BLaER1 (cell line): ENCODE measurements around the gene HEMK1.
A peak's percentile ranks its signal among the peaks of the same experiment; 100 is the strongest.

ENCODE experiments used
- H3K27ac ChIP-seq: shearing (Covaris generic); formaldehyde crosslinking; 2 replicates; pipeline ENCODE4 v1.8.1; 2022
- H3K27me3 ChIP-seq: shearing (Covaris generic); formaldehyde crosslinking; 2 replicates; pipeline ENCODE4 v1.8.1; 2022
- H3K36me3 ChIP-seq: shearing (Covaris generic); formaldehyde crosslinking; 2 replicates; pipeline ENCODE4 v1.8.1; 2022
- H3K4me1 ChIP-seq: shearing (Covaris generic); formaldehyde crosslinking; 2 replicates; pipeline ENCODE4 v1.8.1; 2022
- H3K4me2 ChIP-seq: shearing (Covaris generic); formaldehyde crosslinking; 2 replicates; pipeline ENCODE4 v1.8.1; 2022
- H3K4me3 ChIP-seq: shearing (Covaris generic); formaldehyde crosslinking; 2 replicates; pipeline ENCODE4 v1.8.1; 2022
- H3K9ac ChIP-seq: shearing (Covaris generic); formaldehyde crosslinking; 2 replicates; pipeline ENCODE4 v1.8.1; 2022
- H3K9me3 ChIP-seq: shearing (Covaris generic); formaldehyde crosslinking; 2 replicates; pipeline ENCODE4 v1.8.1; 2022
- H4K20me1 ChIP-seq: shearing (Covaris generic); formaldehyde crosslinking; 2 replicates; pipeline ENCODE4 v1.8.1; 2022
- Cebpa-rat ChIP-seq: shearing (Covaris generic); IDR thresholded peaks from 2 replicates; pipeline ENCODE4 v1.8.1; 2022

HEMK1 gene

GRCh38 chr3:50568947-50569749 lies at the start of gene HEMK1:
Gene HEMK1 (plus strand): TSS chr3:50569522. CDS start chr3:50571105, 1,583 bp downstream.
- H3K4me1 ChIP-seq, result peaks cover 36% of the 10 kb centered on the region
- no peaks in the 10 kb centered on the region; the same call in 1 of the 2 replicates for H3K27me3 ChIP-seq

GRCh38 chr3:50520849-50521248 lies 48.5 kb upstream of the HEMK1 start:
- Histone ChIP-seq H3K27me3 (no peaks in the 10 kb centered on the region), H3K4me1 (peaks cover 73% of the 10 kb centered on the region)

More at GRCh38 chr3:50568947-50569749, at the start of gene HEMK1:
- no peak for TF ChIP-seq Cebpa-rat
- Histone ChIP-seq H3K4me3 (peak within 1 kb of the TSS; percentile 84), H3K27ac (peak within 1 kb of the TSS; percentile 87), H4K20me1 (peaks cover 6% of the 10 kb centered on the region; the same call in 1 of the 2 replicates), H3K4me2 (peak within 1 kb of the TSS; percentile 95), H3K9ac (peak within 1 kb of the TSS; percentile 85), H3K9me3 (no peaks in the 10 kb centered on the region), H3K36me3 (peaks cover 29% of the 10 kb centered on the region)

GRCh38 chr3:50521572-50521971 lies 47.8 kb upstream of the HEMK1 start:
- H3K27ac ChIP-seq, result peak overlapping the region; percentile 46
- H3K4me1 ChIP-seq, result peaks cover 66% of the 10 kb centered on the region
- H3K9me3 ChIP-seq, result no peaks in the 10 kb centered on the region
- H4K20me1 ChIP-seq, result peaks cover 15% of the 10 kb centered on the region; the same call in 1 of the 2 replicates
- peak overlapping the region; percentile 89 for H3K4me2 ChIP-seq
- H3K36me3 ChIP-seq, result no peaks in the 10 kb centered on the region
- no peak for TF ChIP-seq Cebpa-rat
- H3K4me3 ChIP-seq, result 0 out of 2 replicates have a peak overlapping the region, but pooled peaks have one; percentile 7
- no peaks in the 10 kb centered on the region for H3K27me3 ChIP-seq
- peak overlapping the region; percentile 53; the same call in 1 of the 2 replicates for H3K9ac ChIP-seq

More at GRCh38 chr3:50520849-50521248, 48.5 kb upstream of the HEMK1 start:
- H3K4me2 ChIP-seq, result peak overlapping the region; percentile 89
- peak overlapping the region; percentile 46 for H3K27ac ChIP-seq
- 0 out of 2 replicates have a peak overlapping the region, but pooled peaks have one; percentile 7 for H3K4me3 ChIP-seq
- no peaks in the 10 kb centered on the region for H3K9me3 ChIP-seq
- H3K36me3 ChIP-seq, result no peaks in the 10 kb centered on the region
- H4K20me1 ChIP-seq, result 0 out of 2 replicates have a peak, but pooled peaks cover 10% of the 10 kb centered on the region
- no peak for TF ChIP-seq Cebpa-rat
- peak overlapping the region; percentile 53 for H3K9ac ChIP-seq

GRCh38 chr3:50523279-50523811 lies 46.0 kb upstream of the HEMK1 start:
- TF ChIP-seq Cebpa-rat, result no peak
- Histone ChIP-seq H3K27ac (no peak overlapping the region), H3K27me3 (peaks cover under 1% of the 10 kb centered on the region; the same call in 1 of the 2 replicates), H3K4me2 (peak overlapping the region; percentile 19), H3K4me3 (no peak overlapping the region), H4K20me1 (peaks cover 27% of the 10 kb centered on the region; the same call in 1 of the 2 replicates), H3K9me3 (no peaks in the 10 kb centered on the region), H3K4me1 (peaks cover 49% of the 10 kb centered on the region), H3K36me3 (no peaks in the 10 kb centered on the region), H3K9ac (no peak overlapping the region)

GRCh38 chr3:50524746-50525145 lies 44.6 kb upstream of the HEMK1 start:
- peaks cover 15% of the 10 kb centered on the region for H3K27me3 ChIP-seq
- H3K36me3 ChIP-seq, result no peaks in the 10 kb centered on the region
- no peak overlapping the region for H3K4me2 ChIP-seq
- peaks cover 35% of the 10 kb centered on the region for H3K4me1 ChIP-seq
- H3K9ac ChIP-seq, result no peak overlapping the region
- H3K4me3 ChIP-seq, result no peak overlapping the region
- H4K20me1 ChIP-seq, result peaks cover 27% of the 10 kb centered on the region; the same call in 1 of the 2 replicates
- H3K9me3 ChIP-seq, result no peaks in the 10 kb centered on the region
- no peak for TF ChIP-seq Cebpa-rat
- no peak overlapping the region for H3K27ac ChIP-seq

- H3K4me2 ChIP-seq, result no peak overlapping the region
- H3K9ac ChIP-seq, result no peak overlapping the region
- H3K36me3 ChIP-seq, result no peaks in the 10 kb centered on the region
- H3K27me3 ChIP-seq, result peaks cover 21% of the 10 kb centered on the region
- peaks cover 27% of the 10 kb centered on the region; the same call in 1 of the 2 replicates for H4K20me1 ChIP-seq
- TF ChIP-seq Cebpa-rat, result no peak
- H3K9me3 ChIP-seq, result no peaks in the 10 kb centered on the region
- H3K4me3 ChIP-seq, result no peak overlapping the region
- H3K4me1 ChIP-seq, result peaks cover 29% of the 10 kb centered on the region
- no peak overlapping the region for H3K27ac ChIP-seq
These were observed 44.0 kb upstream of the HEMK1 start for GRCh38 chr3:50525191-50525910.

GRCh38 chr3:50525987-50526386 lies 43.3 kb upstream of the HEMK1 start:
- Histone ChIP-seq H3K36me3 (no peaks in the 10 kb centered on the region), H3K9ac (no peak overlapping the region), H3K4me2 (no peak overlapping the region), H4K20me1 (peaks cover 27% of the 10 kb centered on the region; the same call in 1 of the 2 replicates), H3K27ac (no peak overlapping the region), H3K4me3 (no peak overlapping the region), H3K27me3 (peaks cover 27% of the 10 kb centered on the region), H3K4me1 (peaks cover 23% of the 10 kb centered on the region), H3K9me3 (no peaks in the 10 kb centered on the region)
- TF ChIP-seq Cebpa-rat, result no peak

GRCh38 chr3:50530001-50530970 lies 39.0 kb upstream of the HEMK1 start:
- H3K4me2 ChIP-seq, result no peak overlapping the region
- H3K4me1 ChIP-seq, result peaks cover 27% of the 10 kb centered on the region
- no peak for TF ChIP-seq Cebpa-rat
- peaks cover 44% of the 10 kb centered on the region for H3K27me3 ChIP-seq
- no peak overlapping the region for H3K9ac ChIP-seq
- no peaks in the 10 kb centered on the region for H3K36me3 ChIP-seq
- peaks cover 25% of the 10 kb centered on the region; the same call in 1 of the 2 replicates for H4K20me1 ChIP-seq
- H3K9me3 ChIP-seq, result no peaks in the 10 kb centered on the region
- H3K4me3 ChIP-seq, result no peak overlapping the region
- no peak overlapping the region for H3K27ac ChIP-seq
